UCSD-AML1 (cell line): ENCODE results near the gene PHF20.
"Not testable (repeated sequence)": the region's sequence is repeated elsewhere in the genome, so short reads cannot be mapped to it uniquely, and the experiment has no call there.

Source experiments
- DNase-seq: peaks from one replicate; lab custom pipeline; 2025; ENCODE audit not compliant: unreplicated experiment; lab: John Stamatoyannopoulos, UW

PHF20 gene

DNA sequence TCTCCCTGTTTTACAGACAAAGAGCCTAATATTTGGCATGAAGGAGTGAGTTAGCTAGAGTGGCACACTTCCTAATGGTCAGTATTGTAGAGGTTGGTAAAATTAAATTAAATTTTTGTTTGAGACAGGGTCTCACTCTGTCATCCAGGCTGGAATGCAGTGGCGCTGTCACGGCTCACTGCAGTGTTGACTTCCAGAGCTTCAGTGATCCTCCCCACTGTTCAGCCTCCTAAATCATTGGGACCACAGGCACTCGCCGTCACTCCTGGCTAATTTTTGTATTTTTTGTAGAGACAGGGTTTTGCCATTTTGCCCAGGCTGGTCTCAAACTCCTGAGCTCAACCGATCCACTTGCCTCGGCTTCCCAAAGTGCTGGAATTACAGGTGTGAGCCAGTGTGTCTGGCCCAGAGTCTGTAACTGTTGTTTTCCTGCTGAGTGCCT is 111.5 kb downstream of the PHF20 start:
- DNase-seq: no peak

DNA sequence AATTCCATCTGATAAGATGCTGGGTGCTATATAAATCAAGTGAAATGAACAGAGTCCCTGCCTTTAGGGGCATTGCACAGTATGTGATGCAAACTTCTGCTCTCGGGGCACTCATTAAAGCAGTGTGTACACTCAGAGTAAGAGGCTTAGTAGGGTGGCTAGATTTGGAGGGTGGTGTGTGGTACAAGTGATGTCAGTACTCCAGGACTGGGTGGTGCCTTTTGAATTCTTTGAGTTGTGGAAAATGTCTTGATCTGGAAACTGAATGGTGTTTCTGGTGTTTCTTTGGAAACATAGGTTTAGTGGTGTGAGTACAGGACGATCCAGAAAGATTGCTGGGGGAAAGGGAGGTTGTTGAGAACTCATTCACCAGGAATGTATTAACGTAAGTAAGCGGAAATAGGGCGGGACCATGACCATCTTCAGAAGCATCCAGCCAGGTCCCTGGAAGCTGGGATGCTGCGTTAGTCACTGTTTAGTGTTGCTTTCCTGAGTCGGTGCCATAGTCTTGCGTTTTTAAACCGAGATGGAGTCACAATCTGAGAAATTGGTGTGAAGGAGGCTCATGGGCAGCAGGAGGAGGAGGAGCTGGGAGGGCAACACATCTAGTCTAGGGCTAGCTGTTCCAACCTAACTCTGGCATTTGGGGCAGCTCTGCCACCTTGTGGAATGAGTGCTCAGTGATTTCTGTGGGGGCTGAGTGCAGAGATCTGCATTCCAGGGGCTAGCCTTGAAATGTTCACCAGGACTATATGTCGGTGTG is 112.1 kb downstream of the PHF20 start:
- DNase-seq: peak; percentile 63

DNA sequence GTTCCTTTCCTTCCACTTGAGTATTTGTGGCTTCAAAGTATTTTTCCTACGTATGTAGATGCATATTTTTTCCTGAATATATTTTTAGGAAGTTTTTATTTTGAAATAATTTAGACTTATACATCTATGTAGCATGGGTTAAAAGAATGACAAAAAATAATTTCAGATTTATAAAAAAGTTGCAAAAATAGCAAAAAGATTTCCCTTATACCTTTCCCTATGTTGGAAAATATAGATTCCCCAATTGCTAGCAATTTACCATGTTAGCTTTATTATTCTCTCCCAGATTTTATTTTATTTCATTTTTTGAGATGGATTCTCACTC is 112.7 kb downstream of the PHF20 start:
- no peak for DNase-seq

DNA sequence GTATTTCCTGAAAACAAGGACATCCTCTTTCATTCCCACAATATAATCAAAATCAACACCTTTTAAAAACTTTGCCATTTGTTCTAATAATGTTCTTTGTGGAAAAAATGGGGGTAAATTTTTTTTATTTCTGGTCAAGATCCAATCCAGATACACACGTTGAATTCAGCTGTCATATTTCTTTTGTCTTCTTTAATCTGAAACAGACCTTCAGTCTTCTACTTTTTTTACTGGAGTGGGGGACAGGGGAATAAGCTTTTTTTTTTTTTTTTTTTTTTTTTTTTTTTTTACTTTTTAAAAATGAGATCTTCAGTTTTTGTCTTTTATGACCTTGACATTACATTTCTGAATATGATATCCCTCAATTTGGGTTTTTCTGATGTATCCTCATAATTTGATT is 113.4 kb downstream of the PHF20 start:
- no peak for DNase-seq

DNA sequence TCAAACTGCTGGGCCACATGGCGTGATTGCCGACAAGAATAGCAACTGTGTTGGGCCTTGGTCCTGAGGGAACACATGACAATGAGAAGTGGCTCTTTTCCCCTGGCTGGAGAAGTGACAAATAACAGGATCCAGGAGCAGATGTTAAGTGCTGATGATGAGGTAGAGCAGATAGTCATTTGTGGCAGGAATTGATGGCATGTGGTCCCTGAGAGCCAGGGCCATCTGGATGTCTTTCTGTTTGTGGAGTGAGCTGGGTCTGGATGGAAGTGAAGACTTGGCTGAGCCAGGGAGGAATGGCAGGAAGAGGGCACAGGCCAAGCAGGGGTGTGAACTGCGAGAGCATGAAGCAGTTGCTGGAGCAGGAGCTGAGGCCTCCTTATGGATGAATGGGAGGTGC is 114.7 kb downstream of the PHF20 start:
- DNase-seq: no peak

DNA sequence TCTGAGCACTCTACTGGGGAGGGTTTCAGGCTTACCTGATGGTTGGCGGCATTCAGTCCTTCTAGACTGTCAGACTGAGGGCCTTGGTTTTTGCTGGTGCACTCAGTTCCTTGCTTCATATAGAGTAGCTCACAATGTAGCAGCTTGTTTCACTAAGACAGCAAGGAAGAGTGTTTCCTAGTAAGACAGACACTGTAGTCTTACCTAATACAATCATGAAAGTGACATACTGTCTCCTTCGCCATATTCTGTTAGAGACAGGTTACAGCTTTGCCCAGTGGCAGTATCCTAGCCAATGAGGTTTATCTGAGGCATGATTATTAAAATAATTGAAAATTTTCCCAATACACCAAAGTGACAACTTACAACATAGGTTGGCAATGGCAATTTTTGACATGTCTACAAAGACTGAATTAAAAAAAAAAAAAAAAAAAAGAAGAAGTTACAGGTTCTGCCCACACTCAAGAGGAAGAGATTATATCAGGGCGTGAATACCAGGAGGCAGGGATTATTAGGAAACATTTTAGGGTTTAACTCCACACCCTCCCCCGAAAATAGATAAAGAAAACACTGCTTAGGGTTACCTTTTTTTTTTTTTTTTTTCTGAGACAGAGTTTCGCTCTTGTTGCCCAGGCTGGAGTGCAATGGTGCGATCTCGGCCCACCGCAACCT is 115.7 kb downstream of the PHF20 start:
- no peak for DNase-seq

DNA sequence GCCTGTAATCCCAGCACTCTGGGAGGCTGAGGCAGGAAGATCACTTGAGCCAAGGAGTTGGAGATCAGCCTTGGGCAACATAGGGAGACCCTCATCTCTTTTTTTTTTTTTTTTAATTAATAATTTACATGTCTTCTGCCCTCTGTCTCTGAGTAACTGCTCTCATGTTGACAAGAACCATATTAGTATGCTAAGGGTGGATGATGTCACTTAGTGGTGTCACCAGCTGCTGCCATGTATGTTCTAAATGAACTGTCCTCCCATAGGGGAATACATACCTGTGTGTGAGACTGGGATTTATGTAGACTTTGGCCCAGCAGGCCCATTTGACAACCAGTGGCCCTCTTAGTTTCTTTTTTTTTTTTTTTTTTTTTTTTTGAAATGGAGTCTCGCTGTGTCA is 116.8 kb downstream of the PHF20 start:
- no peak for DNase-seq

DNA sequence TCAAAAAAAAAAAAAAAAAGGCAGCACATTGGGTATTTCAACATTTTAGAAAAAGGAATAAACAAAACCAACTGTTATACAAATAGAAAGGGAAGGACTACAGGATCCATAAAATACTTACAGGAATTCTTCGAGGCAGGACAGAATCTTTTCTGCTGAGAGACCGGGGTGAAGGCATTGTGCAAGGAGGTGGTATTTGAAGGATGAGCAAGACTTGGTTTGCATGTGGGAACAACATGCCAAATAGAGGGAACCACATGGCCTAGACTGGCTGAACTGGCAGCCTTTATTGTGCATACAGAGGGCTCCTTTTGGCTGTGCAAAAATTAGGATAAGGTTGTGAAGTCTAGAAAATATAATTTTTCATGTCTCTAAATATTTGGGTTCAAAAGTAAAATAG is 119.6 kb downstream of the PHF20 start:
- no peak for DNase-seq

DNA sequence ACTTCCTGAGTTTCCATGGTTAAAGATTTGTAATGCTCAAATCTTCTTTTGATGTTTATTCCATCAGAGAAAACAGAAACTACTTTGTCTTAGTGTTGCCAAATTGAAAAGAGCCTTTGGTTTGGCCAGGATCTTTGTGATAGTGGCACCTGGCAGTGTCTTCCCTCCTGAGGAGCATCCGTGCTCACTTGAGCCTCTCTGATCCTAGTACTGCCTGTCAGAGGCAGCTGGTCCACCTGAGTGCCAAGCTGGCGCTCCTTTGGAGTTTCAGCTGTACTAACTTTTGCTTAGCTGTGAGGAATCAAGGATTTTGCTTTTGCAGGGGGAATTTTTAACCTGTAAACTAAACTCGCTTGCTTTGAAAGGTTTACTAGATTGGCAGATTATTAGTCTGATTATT is 121.1 kb downstream of the PHF20 start:
- no peak for DNase-seq

DNA sequence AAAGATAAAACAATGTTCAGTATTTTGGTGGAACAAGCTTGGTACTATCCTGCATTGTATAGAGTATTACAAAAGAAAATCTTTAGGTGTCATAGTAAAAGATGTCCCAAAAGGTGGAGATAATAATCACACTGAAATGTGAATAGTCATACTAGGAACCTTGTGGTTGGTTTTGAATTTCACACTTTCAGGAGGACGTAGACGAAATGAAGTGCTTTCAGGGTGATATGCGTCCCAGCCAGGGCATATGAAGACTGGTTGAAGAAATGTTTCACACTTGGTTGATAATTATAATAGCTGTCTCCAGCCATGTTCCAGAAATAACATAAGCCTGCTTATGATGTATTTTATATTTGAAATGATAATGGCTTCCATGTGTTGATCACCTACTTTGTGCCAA is 122.1 kb downstream of the PHF20 start:
- DNase-seq: no peak

DNA sequence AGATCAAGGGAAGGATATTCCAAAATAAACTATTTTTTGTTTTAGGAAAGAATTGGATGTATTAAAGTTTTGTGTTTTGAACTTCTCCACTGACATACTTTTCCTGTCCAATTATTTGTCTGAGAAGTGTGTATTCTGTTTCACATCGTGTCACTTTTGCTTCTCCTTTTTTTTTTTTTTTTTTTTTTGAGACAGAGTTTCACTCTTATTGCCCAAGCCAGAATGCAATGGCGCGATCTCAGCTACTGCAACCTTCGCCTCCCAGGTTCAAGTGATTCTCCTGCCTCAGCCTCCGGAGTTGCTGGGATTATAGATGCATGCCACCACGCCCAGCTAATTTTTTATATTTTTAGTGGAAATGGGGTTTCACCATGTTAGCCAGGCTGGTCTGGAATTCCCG is 123.7 kb downstream of the PHF20 start:
- not testable (repeated sequence) for DNase-seq

DNA sequence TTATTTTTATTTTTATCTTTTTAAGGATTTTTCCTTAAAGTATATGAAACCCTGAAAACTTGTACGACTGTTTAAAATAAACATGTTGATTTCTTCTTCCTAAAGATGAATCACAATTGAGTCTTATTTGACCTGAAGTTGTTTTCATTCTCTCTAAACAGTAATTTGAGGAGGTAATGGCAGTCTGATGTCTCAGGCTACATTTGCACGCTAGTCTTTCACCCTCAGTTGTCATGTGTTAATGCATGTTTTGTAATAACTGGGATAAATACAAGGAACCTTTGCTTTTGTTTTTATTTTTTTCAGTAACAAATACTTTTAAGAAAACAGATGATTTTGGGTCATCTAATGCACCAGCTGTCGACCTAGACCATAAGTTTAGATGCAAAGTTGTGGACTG is 127.2 kb downstream of the PHF20 start:
- no peak for DNase-seq

DNA sequence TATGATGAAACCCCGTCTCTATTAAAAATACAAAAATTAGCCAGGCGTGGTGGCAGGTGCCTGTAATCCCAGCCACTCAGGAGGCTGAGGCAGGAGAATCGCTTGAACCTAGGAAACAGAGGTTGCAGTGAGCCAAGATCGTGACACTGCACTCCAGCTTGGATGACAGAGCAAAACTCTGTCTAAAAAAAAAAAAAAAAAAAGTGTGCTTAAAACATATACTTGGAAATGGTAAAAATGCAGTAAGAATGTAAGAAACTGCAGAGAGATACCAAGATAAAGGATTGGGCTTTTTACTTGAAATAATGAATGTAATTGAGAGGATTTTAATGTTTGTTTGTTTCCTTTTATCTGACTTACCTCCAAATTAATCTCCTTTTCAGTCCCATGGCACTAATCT is 129.4 kb downstream of the PHF20 start:
- not testable (repeated sequence) for DNase-seq

DNA sequence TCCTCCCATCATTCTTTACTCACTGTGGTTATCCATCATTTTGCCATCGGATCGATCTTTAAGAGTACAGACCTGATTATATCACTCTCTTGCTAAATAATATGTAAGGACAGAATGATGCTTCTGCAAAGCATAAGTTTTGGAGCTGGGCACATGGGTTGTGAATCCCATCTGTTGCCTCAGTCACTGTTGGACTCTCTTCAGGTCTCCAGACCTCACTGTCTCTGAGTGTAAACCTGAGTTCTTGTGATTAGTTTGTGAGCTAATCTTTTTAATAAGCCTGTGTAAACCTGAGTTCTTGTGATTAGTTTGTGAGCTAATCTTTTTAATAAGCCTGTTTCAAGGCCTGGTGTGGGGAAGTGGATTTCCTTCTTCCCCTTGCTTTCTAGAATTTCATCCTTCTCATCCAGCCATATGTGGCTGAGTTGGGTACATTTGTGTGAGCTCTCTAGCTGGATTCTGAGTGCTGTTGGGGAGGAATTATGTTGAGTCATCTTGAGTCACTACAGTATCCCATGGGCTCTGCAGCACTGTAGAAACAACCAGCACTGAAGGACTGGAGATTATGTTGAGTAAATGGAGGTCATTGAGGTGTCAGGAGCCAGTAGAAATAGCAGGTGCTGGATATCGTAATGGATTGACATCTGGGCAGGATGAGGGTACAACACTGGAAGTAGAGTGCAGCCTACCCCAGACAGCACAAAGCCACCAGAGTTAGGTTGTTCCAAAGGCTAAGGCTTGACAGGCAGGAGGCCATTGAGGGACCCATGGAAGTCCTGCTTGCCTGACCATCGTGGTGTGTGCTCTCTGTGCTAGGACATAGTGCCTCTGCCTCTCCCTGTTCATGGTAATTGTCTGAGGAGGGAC is 130.1 kb downstream of the PHF20 start:
- DNase-seq: no peak

DNA sequence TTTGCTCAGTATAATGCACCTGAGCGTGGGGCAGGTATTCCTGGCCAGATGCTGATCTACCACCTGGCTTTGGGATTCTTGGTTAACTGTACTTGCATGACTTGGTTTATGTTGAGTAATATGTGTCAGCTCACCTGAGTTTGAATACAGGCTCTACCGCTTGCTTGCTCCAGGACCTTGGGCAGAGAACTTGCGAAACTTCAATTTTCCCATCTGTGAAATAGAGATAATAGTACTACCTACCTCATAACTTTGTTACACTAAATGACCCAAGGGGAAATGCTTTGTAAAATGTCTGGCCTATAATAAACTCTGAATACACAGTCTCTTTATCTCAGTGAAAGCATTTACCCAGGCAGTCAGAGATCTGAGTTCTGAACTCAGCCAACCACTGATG is 130.7 kb downstream of the PHF20 start:
- no peak for DNase-seq

DNA sequence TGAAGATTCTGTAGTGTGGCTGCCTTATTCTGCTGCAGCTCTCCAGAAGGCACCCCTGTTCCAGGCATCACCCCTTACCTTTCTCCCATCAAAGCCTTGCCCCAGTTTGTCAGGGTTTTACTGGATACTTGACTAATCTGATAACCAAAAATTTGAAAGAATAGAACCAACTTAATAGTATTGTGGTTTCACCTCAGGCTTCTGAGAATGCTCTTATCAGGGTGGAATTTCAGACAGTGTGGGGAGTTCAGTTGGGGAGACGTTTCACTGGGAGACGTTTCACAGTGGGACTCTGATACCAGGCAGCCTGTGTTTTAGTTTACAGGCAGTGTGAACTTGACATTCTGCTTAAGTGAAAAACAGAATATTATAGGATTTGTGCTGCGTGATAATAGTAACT is 132.0 kb downstream of the PHF20 start:
- no peak for DNase-seq

DNA sequence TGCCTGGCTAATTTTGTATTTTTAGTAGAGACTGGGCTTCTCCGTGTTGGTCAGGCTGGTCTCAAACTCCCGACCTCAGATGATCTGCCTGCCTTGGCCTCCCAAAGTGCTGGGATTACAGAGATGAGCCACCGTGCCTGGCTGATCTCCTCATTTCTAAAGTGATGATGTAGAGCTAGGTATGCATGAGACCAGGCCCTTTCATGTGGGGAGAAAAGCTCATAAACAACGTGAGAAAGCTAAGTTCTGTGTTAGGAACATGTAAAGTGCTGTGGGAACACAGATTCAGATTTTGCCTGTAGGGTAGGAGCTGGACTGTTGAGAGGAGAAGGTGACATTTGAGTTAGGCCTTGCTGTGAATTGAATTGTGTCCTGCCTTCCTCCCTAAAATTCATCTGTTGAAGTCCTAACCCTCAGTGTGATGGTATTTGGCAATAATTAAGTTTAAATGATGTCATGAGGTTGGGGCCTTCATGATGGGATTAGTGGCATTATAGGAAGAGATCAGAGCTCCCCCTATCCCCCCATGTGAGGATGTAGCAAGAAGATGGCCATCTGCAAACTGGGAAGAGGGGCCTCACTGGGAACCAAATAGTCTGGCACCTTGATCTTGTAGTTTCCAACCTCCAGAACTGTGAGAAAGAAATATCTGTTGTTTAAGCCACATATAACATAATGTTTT is 133.3 kb downstream of the PHF20 start:
- no peak for DNase-seq

DNA sequence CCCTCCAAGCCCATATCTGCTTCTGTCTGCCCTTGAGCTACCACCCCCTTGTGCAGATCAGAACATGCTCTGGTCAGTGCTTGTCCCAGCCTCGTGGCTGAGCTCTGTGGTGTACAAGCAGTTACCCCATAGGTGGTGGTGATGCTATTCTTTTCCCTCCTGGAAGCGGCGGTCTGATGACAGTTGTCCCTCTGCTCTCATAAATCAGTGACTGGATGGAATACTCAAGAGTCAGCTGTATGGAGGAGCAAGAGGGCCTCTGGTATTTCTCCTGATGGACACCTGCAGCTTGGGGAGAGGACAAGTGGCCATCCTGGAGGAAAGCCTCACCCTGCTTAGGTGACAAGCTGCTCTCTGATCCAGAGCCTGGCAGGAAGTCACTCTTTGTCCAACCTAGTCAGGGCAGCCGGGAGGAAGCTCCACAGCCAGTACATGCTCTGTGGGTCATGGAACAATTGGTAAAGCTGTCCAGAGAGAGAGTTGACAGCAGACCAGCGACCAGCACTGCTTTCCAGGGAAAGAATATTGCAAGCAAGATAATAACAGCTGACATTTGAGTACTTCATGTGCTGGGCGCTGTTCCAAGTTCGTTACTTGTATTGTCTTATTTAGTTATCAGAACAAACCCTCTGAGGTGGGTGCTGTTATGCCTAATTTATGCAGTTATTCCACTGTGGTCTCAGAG is 135.3 kb downstream of the PHF20 start:
- DNase-seq: no peak

DNA sequence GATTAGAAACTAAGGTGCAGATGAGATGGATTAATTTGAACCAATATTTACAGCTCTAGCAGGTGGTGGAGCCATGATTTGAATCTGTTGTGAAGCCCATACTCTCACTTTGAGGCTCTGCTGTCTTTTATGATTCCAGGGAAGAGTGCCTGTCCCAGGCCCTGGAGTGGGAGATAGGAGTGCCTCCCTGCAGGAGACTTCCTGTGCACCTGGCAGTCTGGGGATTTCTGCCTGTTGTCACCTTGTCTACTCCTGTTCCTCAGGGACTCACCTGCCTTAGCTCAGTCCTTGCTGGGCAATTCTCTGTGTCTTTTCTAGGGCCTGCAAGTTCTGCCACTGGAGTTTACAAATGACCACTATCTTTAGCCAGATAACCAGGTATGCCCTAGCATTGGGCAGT is 136.2 kb downstream of the PHF20 start:
- DNase-seq: no peak

DNA sequence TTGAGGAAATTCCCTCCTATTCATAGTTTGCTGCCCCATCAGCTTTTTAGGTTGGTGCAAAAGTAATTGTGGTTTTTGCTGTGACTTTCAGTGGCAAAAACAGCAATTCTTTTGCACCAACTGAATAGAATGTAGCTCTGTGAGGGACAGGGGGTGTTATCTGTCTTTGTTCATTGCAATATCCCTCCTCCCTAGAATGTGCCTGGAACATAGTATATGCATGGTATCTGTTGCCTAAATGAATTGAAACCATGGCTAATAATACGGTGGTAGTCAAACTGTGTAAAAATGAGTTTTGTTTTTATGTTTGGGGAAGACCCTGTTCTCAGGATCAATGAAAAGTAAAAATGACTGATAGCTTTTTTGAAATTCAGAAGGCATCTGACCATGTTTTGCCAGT is 137.4 kb downstream of the PHF20 start:
- no peak for DNase-seq

DNA sequence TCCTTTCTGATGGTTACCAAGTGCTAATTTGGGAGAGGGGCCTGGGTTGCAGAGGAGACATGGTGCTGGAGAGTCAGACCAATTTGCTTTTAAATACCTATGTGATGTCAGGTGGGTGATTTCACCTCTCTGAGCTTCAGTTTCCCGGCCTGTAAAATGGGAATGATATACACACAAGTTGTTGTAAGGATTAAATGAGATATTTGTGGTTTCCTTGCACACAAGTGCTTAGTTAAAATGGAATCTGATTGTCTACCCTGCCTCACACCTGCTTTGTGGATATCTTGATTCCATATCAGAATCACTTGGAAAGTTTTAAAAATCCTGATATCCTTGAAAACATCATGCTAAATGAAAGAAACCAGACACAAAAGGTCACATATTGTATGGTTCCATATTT is 138.0 kb downstream of the PHF20 start:
- DNase-seq: no peak
